ENCODE measurements around the gene SNRK.

SNRK gene

GRCh38 chr3:43366885-43367284, 80.5 kb downstream of the SNRK start:
- no peak for TF ChIP-seq ZFX (IDR thresholded peaks at IDR 0.05; ENCODE audit: borderline replicate concordance)
- no peak for TF ChIP-seq CTCF (IDR thresholded peaks at IDR 0.05)
- H3K27ac ChIP-seq, result no peak overlapping the region

- no peak overlapping the region for H3K27ac ChIP-seq
- no peak for TF ChIP-seq ZFX (IDR thresholded peaks at IDR 0.05; ENCODE audit: borderline replicate concordance)
- TF ChIP-seq CTCF (IDR thresholded peaks at IDR 0.05), result no peak
These were observed 83.3 kb downstream of the SNRK start for GRCh38 chr3:43369404-43370292.

- no peak overlapping the region for H3K27ac ChIP-seq
- no peak for TF ChIP-seq CTCF (IDR thresholded peaks at IDR 0.05)
- no peak for TF ChIP-seq ZFX (IDR thresholded peaks at IDR 0.05; ENCODE audit: borderline replicate concordance)
These were observed 84.1 kb downstream of the SNRK start for GRCh38 chr3:43370293-43370980.

- no peak overlapping the region for H3K27ac ChIP-seq
- TF ChIP-seq CTCF (IDR thresholded peaks at IDR 0.05) (no peak), ZFX (IDR thresholded peaks at IDR 0.05; ENCODE audit: borderline replicate concordance) (no peak)
These were observed 85.2 kb downstream of the SNRK start for GRCh38 chr3:43371494-43371893.

- H3K27ac ChIP-seq, result no peak overlapping the region
- TF ChIP-seq CTCF (IDR thresholded peaks at IDR 0.05) (no peak), ZFX (IDR thresholded peaks at IDR 0.05; ENCODE audit: borderline replicate concordance) (no peak)
These were observed 85.8 kb downstream of the SNRK start for GRCh38 chr3:43372007-43372740.

- no peak overlapping the region for H3K27ac ChIP-seq
- TF ChIP-seq ZFX (IDR thresholded peaks at IDR 0.05; ENCODE audit: borderline replicate concordance) (no peak), CTCF (IDR thresholded peaks at IDR 0.05) (no peak)
These were observed 86.6 kb downstream of the SNRK start for GRCh38 chr3:43372809-43373559.
